ENCODE data around the gene APOBEC3H. TPM values are rescaled to one million over a fixed set of nuclear protein-coding genes. Genes with fewer than 3 reads are reported as not detected.
A peak's percentile ranks its signal among the peaks of the same experiment; 100 is the strongest.

Gene APOBEC3H
- total and polyA plus RNA-seq, 9 of the 15 experiments (the other 6 are each of a cell fraction or from before 2014, with no cell fraction given): 0.10 to 0.21 TPM; not detected in 7

GRCh38 chr22:39088685-39089032 is 8.4 kb upstream of the APOBEC3H start (continued):
- no peak for TF ChIP-seq CTCFL (IDR thresholded peaks at IDR 0.05; ENCODE audit: borderline replicate concordance, insufficient read depth, low read depth, low read length, poor library complexity, severe bottlenecking)
- TF ChIP-seq ZNF780A (CRISPR knock-in tag; IDR thresholded peaks at IDR 0.05): no peak
- no peak for TF ChIP-seq PML (IDR thresholded peaks at IDR 0.05; ENCODE audit: low read length)

GRCh38 chr22:39089928-39090327 is 7.1 kb upstream of the APOBEC3H start:
- intact Hi-C loops (cut with micrococcal nuclease): no loop called here
- TF ChIP-seq CEBPG (CRISPR knock-in tag; IDR thresholded peaks at IDR 0.05) (no peak), CEBPG (tag; conservative IDR thresholded peaks at IDR 0.05 in 1 of 2, IDR thresholded peaks at IDR 0.05 in 1 of 2) (peak in 1 of 2 experiments; percentile 26; a peak in 1 of 4 replicates), DDX20 (tag; IDR thresholded peaks at IDR 0.05; ENCODE audit: low read depth) (no peak), CC2D1A (IDR thresholded peaks at IDR 0.05) (no peak), CEBPB (tag; IDR thresholded peaks at IDR 0.05) (0 out of 2 replicates have a peak, but pooled peaks have one; percentile 13)
- Histone ChIP-seq H3K4me3 (no peak overlapping the region), H3K79me2 (ENCODE audit: control insufficient read depth, insufficient read depth, low read length) (no peaks in the 10 kb centered on the region), H3K4me1 (replicated peaks in 1 of 2; ENCODE audit: control insufficient read depth in 2 of 2, insufficient read depth in 2 of 2, low read length in 2 of 2) (peaks cover 2 to 22% of the 10 kb centered on the region in 2 experiments; a peak in 4 of 5 replicates), H3K27me3 (ENCODE audit: control insufficient read depth in 2 of 2, insufficient read depth in 2 of 2, low read length in 2 of 2) (no peaks in the 10 kb centered on the region), H2AFZ (ENCODE audit: low read depth, low read length) (no peak overlapping the region), H3K9ac (ENCODE audit: insufficient read depth in 1 of 2, low read depth in 2 of 2, low read length in 2 of 2) (peak overlapping the region in 1 of 2 experiments; percentile 14; a peak in 1 of 4 replicates), H3K27ac (ENCODE audit: extremely low read depth, low read depth, low read length) (no peak overlapping the region), H3K36me3 (ENCODE audit: control insufficient read depth, insufficient read depth, low read length) (no peaks in the 10 kb centered on the region), H4K20me1 (replicated peaks; ENCODE audit: control insufficient read depth, insufficient read depth, low read length) (no peaks in the 10 kb centered on the region), H3K4me2 (ENCODE audit: insufficient read depth, low read length) (no peak overlapping the region), H3K9me1 (ENCODE audit: control insufficient read depth, insufficient read depth, low read length) (no peaks in the 10 kb centered on the region), H3K9me3 (replicated peaks; ENCODE audit: control insufficient read depth, insufficient read depth, low read depth, low read length) (no peaks in the 10 kb centered on the region)
- in situ Hi-C loops (cut with MboI): no loop called here
- DNase-seq (ENCODE audit: extremely low read depth in 1 of 4, low spot score in 3 of 4) (peak in 2 of 4 experiments; percentile 19 to 33), ATAC-seq (no peak), FAIRE-seq (no peak)
- 30% methylated on average over 6 of the region's 6 CpGs for WGBS (ENCODE audit: insufficient coverage, low coverage, missing lambda C conversion rate)
- ChIA-PET POLR2A (no interaction called here), CTCF (ENCODE audit: low intra/inter-chr PET ratio) (no interaction called here)
- no TSS peak for BruUV-seq (replicated peaks)

Data from K562 (cell line).